GM18867 (cell line): ENCODE results near the gene UBE3A.
"Not testable (repeated sequence)": the region's sequence is repeated elsewhere in the genome, so short reads cannot be mapped to it uniquely, and the experiment has no call there.

ENCODE experiments used
- ATAC-seq: cut with Tn5 transposase; IDR thresholded peaks from one replicate; pipeline ENCODE4 v1.9.1; 2021; ENCODE audit warnings: mild to moderate bottlenecking, moderate library complexity; ENCODE audit not compliant: unreplicated experiment

UBE3A gene

GRCh38 chr15:25439369-25439836 is 579 bp upstream of the UBE3A start:
- ATAC-seq = peak; percentile 5

- peak; percentile 53 for ATAC-seq
Measured at GRCh38 chr15:25437777-25438600, 835 bp downstream of the UBE3A start.

- no peak for ATAC-seq
Measured at GRCh38 chr15:25436707-25437106, 2.1 kb downstream of the UBE3A start.

GRCh38 chr15:25435474-25436243 is 3.2 kb downstream of the UBE3A start:
- ATAC-seq = no peak

GRCh38 chr15:25433118-25433865 is 5.5 kb downstream of the UBE3A start:
- no peak for ATAC-seq

GRCh38 chr15:25431836-25432561 is 6.8 kb downstream of the UBE3A start:
- no peak for ATAC-seq

GRCh38 chr15:25427861-25428260 is 11.0 kb downstream of the UBE3A start:
- no peak for ATAC-seq

GRCh38 chr15:25426896-25427610 is 11.8 kb downstream of the UBE3A start:
- ATAC-seq = no peak

- no peak for ATAC-seq
Measured at GRCh38 chr15:25424073-25424472, 14.8 kb downstream of the UBE3A start.

- no peak for ATAC-seq
Measured at GRCh38 chr15:25422021-25422420, 16.8 kb downstream of the UBE3A start.

- ATAC-seq = no peak
Measured at GRCh38 chr15:25418202-25418601, 20.6 kb downstream of the UBE3A start.

GRCh38 chr15:25417604-25418003 is 21.2 kb downstream of the UBE3A start:
- ATAC-seq = no peak

- no peak for ATAC-seq
Measured at GRCh38 chr15:25416693-25417092, 22.1 kb downstream of the UBE3A start.

GRCh38 chr15:25415707-25416106 is 23.1 kb downstream of the UBE3A start:
- no peak for ATAC-seq

- ATAC-seq = no peak
Measured at GRCh38 chr15:25415217-25415616, 23.6 kb downstream of the UBE3A start.

- no peak for ATAC-seq
Measured at GRCh38 chr15:25410649-25411048, 28.2 kb downstream of the UBE3A start.

- ATAC-seq = not testable (repeated sequence)
Measured at GRCh38 chr15:25409731-25410130, 29.1 kb downstream of the UBE3A start.

GRCh38 chr15:25408929-25409328 is 29.9 kb downstream of the UBE3A start:
- ATAC-seq = no peak

GRCh38 chr15:25408428-25408827 is 30.4 kb downstream of the UBE3A start:
- ATAC-seq = no peak

GRCh38 chr15:25407950-25408349 is 30.9 kb downstream of the UBE3A start:
- no peak for ATAC-seq
